H1 (cell line): Measurements from ENCODE around the gene GPC1. TPM values are rescaled to one million over a fixed set of nuclear protein-coding genes. Genes with fewer than 3 reads are reported as not detected.

Source experiments
- CTCF ChIA-PET: fragments of 300-600 bp; sonication (Branson Sonifier 250); formaldehyde crosslinking; loops from one replicate; lab custom pipeline; 2021; ENCODE audit not compliant: partially characterized antibody; lab: Charles Lee
- POLR2A ChIA-PET: fragments of 300-600 bp; sonication (Branson Sonifier 250); formaldehyde crosslinking; loops from one replicate; lab custom pipeline; 2021; ENCODE audit warnings: inconsistent platforms; ENCODE audit not compliant: partially characterized antibody; lab: Charles Lee
- DNase-seq, 2 experiments: peaks; one replicate each; pipeline versions ENCODE4 v3.0.0 to v3.0.0-alpha.2; 2010 to 2022; ENCODE audit warnings: low spot score in 2 of 2, low read depth in 1 of 2, mixed read lengths in 1 of 2
- FAIRE-seq: peaks from 2 replicates; lab custom pipeline; 2011; peaks lifted over from hg19 to GRCh38; lab: Jason Lieb, UNC
- H2AFZ ChIP-seq: 2 replicates; pipeline ENCODE4 v1.8.1; 2012; ENCODE audit warnings: low read length, inconsistent platforms
- H2AK5ac ChIP-seq: 2 replicates; pipeline ENCODE4 v1.6.1; 2013; ENCODE audit warnings: low read depth, low read length
- H2BK120ac ChIP-seq: replicated peaks from 2 replicates; pipeline ENCODE3; 2013; ENCODE audit warnings: low read depth, low read length, inconsistent platforms
- H2BK12ac ChIP-seq: 2 replicates; pipeline ENCODE4 v1.6.1; 2013; ENCODE audit warnings: low read depth, low read length
- H2BK15ac ChIP-seq: 2 replicates; pipeline ENCODE4 v1.6.1; 2013; ENCODE audit warnings: low read length
- H2BK20ac ChIP-seq: 2 replicates; pipeline ENCODE4 v1.6.1; 2013; ENCODE audit warnings: low read length
- H2BK5ac ChIP-seq: 2 replicates; pipeline ENCODE4 v1.6.1; 2013; ENCODE audit warnings: low read depth, low read length
- H3K14ac ChIP-seq: 2 replicates; pipeline ENCODE4 v1.6.1; 2013; ENCODE audit warnings: inconsistent platforms; ENCODE audit not compliant: insufficient read length
- H3K18ac ChIP-seq: 2 replicates; pipeline ENCODE4 v1.6.1; 2013; ENCODE audit warnings: low read length; ENCODE audit errors: extremely low read depth
- H3K23ac ChIP-seq: 2 replicates; pipeline ENCODE4 v1.6.1; 2013; ENCODE audit warnings: inconsistent platforms; ENCODE audit not compliant: insufficient read length
- H3K23me2 ChIP-seq: 2 replicates; pipeline ENCODE4 v1.6.1; 2013; ENCODE audit warnings: low read depth, low read length
- H3K27ac ChIP-seq: 2 replicates; pipeline ENCODE4 v1.6.1; 2011; ENCODE audit warnings: low read depth, low read length, inconsistent platforms
- H3K27me3 ChIP-seq, 4 experiments: replicated peaks in 1 of 4; 1 replicate in 1 of 4; 2 replicates in 3 of 4; pipeline versions ENCODE4 v1.6.1 to v1.8.1; 2011 to 2013; ENCODE audit warnings: low read length in 3 of 4, mild to moderate bottlenecking in 3 of 4, inconsistent platforms in 2 of 4, mixed read lengths in 2 of 4, moderate library complexity in 1 of 4; ENCODE audit not compliant: control insufficient read depth in 3 of 4, insufficient read depth in 3 of 4; ENCODE audit errors: extremely low read depth in 1 of 4
- H3K36me3 ChIP-seq, 4 experiments: 2 replicates each; pipeline versions ENCODE4 v1.6.1 to v1.8.1; 2011 to 2013; ENCODE audit warnings: mild to moderate bottlenecking in 4 of 4, low read length in 3 of 4, moderate library complexity in 2 of 4, control low read depth in 1 of 4, inconsistent platforms in 1 of 4; ENCODE audit not compliant: insufficient read depth in 4 of 4, control insufficient read depth in 2 of 4
- H3K4ac ChIP-seq: replicated peaks from 2 replicates; pipeline ENCODE3; 2013; ENCODE audit warnings: low read length, low read depth, mixed read lengths, inconsistent platforms; ENCODE audit not compliant: insufficient read length
- H3K4me1 ChIP-seq, 4 experiments: replicated peaks in 1 of 4; 1 replicate in 1 of 4; 2 replicates in 3 of 4; pipeline versions ENCODE4 v1.6.1 to v1.8.1; 2011 to 2013; ENCODE audit warnings: low read length in 3 of 4, inconsistent platforms in 2 of 4, mixed read lengths in 1 of 4; ENCODE audit not compliant: insufficient read depth in 4 of 4, control insufficient read depth in 3 of 4
- H3K4me2 ChIP-seq, 2 experiments: 2 replicates each; pipeline versions ENCODE4 v1.6.1 to v1.8.1; 2011 to 2013; ENCODE audit warnings: low read depth in 2 of 2, low read length in 2 of 2, control low read depth in 1 of 2, inconsistent platforms in 1 of 2, mild to moderate bottlenecking in 1 of 2; ENCODE audit not compliant: insufficient read depth in 1 of 2
- H3K4me3 ChIP-seq, 4 experiments: fragments of 200-600, 300-600 bp in 1 of 4; sonication (generic), shearing (Covaris generic), sonication (Bioruptor Twin) in 1 of 4; 2 replicates each; pipeline versions ENCODE4 v1.5.1 to v1.8.1; 2011 to 2016; ENCODE audit warnings: low read length in 4 of 4, low read depth in 3 of 4, control low read depth in 2 of 4, inconsistent platforms in 2 of 4, mild to moderate bottlenecking in 2 of 4, mixed read lengths in 1 of 4, moderate library complexity in 1 of 4; ENCODE audit not compliant: insufficient read depth in 2 of 4; ENCODE audit errors: extremely low read depth in 1 of 4
- H3K56ac ChIP-seq: replicated peaks from 2 replicates; pipeline ENCODE3; 2013; ENCODE audit warnings: low read depth, mild to moderate bottlenecking, mixed read lengths, low read length, inconsistent platforms; ENCODE audit not compliant: insufficient read length
- H3K79me1 ChIP-seq: 2 replicates; pipeline ENCODE4 v1.6.1; 2013; ENCODE audit warnings: low read depth, low read length, control low read depth
- H3K79me2 ChIP-seq, 2 experiments: 2 replicates each; pipeline versions ENCODE4 v1.6.1 to v1.8.1; 2012 to 2013; ENCODE audit warnings: low read length in 2 of 2, mild to moderate bottlenecking in 2 of 2, inconsistent platforms in 1 of 2; ENCODE audit not compliant: insufficient read depth in 2 of 2, control insufficient read depth in 1 of 2
- H3K9ac ChIP-seq, 4 experiments: replicated peaks in 1 of 4; 1 replicate in 1 of 4; 2 replicates in 3 of 4; pipeline versions ENCODE4 v1.6.1 to v1.8.1; 2011 to 2013; ENCODE audit warnings: low read depth in 3 of 4, low read length in 3 of 4, control low read depth in 2 of 4, mild to moderate bottlenecking in 2 of 4, moderate library complexity in 2 of 4, inconsistent platforms in 1 of 4; ENCODE audit errors: extremely low read depth in 1 of 4
- H3K9me3 ChIP-seq, 2 experiments: 2 replicates each; pipeline versions ENCODE4 v1.6.1 to v1.8.1; 2012 to 2013; ENCODE audit warnings: mild to moderate bottlenecking in 2 of 2, moderate library complexity in 2 of 2, control low read depth in 1 of 2, inconsistent platforms in 1 of 2, low read depth in 1 of 2, low read length in 1 of 2, mixed read lengths in 1 of 2; ENCODE audit not compliant: insufficient read depth in 2 of 2
- H4K20me1 ChIP-seq, 2 experiments: replicated peaks in 1 of 2; 2 replicates each; pipeline versions ENCODE3 to v1.8.1; 2011 to 2013; ENCODE audit warnings: inconsistent platforms in 2 of 2, low read length in 2 of 2, mild to moderate bottlenecking in 1 of 2; ENCODE audit not compliant: insufficient read depth in 2 of 2, control insufficient read depth in 1 of 2
- H4K5ac ChIP-seq: 2 replicates; pipeline ENCODE4 v1.6.1; 2013; ENCODE audit warnings: low read length, low read depth, mixed read lengths, inconsistent platforms; ENCODE audit not compliant: insufficient read length
- H4K8ac ChIP-seq: 2 replicates; pipeline ENCODE4 v1.8.0; 2013; ENCODE audit warnings: mild to moderate bottlenecking, moderate library complexity, low read length, inconsistent platforms; ENCODE audit not compliant: insufficient read depth; ENCODE audit errors: extremely low read depth
- H4K91ac ChIP-seq: replicated peaks from 2 replicates; pipeline ENCODE3; 2013; ENCODE audit warnings: low read length, mixed read lengths, inconsistent platforms; ENCODE audit not compliant: insufficient read length
- SIN3A ChIP-seq, 2 experiments: IDR thresholded peaks in 1 of 2; conservative IDR thresholded peaks in 1 of 2; 2 replicates each; pipeline ENCODE4 v1.6.1; 2011 to 2012; ENCODE audit warnings: low read length in 2 of 2, improper control_type of control experiment in 1 of 2, low read depth in 1 of 2, mild to moderate bottlenecking in 1 of 2
- SIRT6 ChIP-seq: IDR thresholded peaks from one replicate; pipeline ENCODE4 v1.7.1; 2012; ENCODE audit warnings: low read length, inconsistent platforms
- TEAD4 ChIP-seq: IDR thresholded peaks from 2 replicates; pipeline ENCODE4 v1.6.1; 2012; ENCODE audit warnings: low read depth, low read length, inconsistent platforms, mixed read lengths
- WGBS, 2 experiments: shearing (Covaris generic) in 1 of 2; methylation state at CpG; one replicate each; pipeline versions ENCODE4 v1.1.6 to v1.1.7; 2013 to 2015; ENCODE audit warnings: low lambda C conversion rate in 2 of 2, mixed read lengths in 2 of 2, inconsistent platforms in 1 of 2, low coverage in 1 of 2, missing lambda C conversion rate in 1 of 2; ENCODE audit not compliant: insufficient replicate concordance in 2 of 2, insufficient coverage in 1 of 2, insufficient read length in 1 of 2; ENCODE audit errors: extremely low coverage in 1 of 2, missing lambda C conversion rate in 1 of 2; 5-methylcytosine and 5-hydroxymethylcytosine counted together
- polyA plus RNA-seq, 7 experiments: library from polyadenylated mRNA; depleted of rRNA in 3 of 7; stranded (reverse) in 5 of 7; unstranded in 2 of 7; fragments of >200 nt in 5 of 7; fragments of 200-250 nt in 2 of 7; gene quantifications; 1 replicate in 5 of 7; 2 replicates in 1 of 7; 4 replicates in 1 of 7; pipeline versions ENCODE4 v1.2.1 to v1.2.3, GENCODE V29; 2011 to 2013; ENCODE audit warnings: missing spikeins in 2 of 7, mixed read lengths in 2 of 7
- total RNA-seq: library from RNA; stranded (reverse); fragmentation: NEBNext Ultra II Directional; extraction: Animal tissue kit (Norgen Biotek cat#: 25700); gene quantifications from 2 replicates; pipeline ENCODE4 v1.2.1, GENCODE V29; 2021

The GPC1 gene
- total and polyA plus RNA-seq, 2 of the 8 experiments (the other 6 are each of a cell fraction or from before 2014, with no cell fraction given): 21.9 to 28.3 TPM

- Histone ChIP-seq H4K5ac (no peak overlapping the region), H3K4me3 (0 out of 8 replicates have a peak overlapping the region, but pooled peaks of 1 of the 4 experiments have one; percentile 5), H3K23ac (no peak overlapping the region), H3K23me2 (peaks cover 4% of the 10 kb centered on the region; the same call in 1 of the 2 replicates), H2AK5ac (no peak overlapping the region), H2BK20ac (peak overlapping the region; percentile 21; the same call in 1 of the 2 replicates), H4K8ac (no peak overlapping the region), H3K9me3 (no peaks in the 10 kb centered on the region), H2BK5ac (peak overlapping the region; percentile 62; the same call in 1 of the 2 replicates), H2BK12ac (peak overlapping the region; percentile 75; the same call in 1 of the 2 replicates), H3K27me3 (peaks cover 15 to 30% (median 24%) of the 10 kb centered on the region in 4 experiments), H3K27ac (no peak overlapping the region), H3K4ac (no peak overlapping the region), H3K56ac (no peak overlapping the region), H4K20me1 (peaks cover 30 to 34% of the 10 kb centered on the region in 2 experiments), H3K36me3 (peaks cover 0 to 5% (median 0%) of the 10 kb centered on the region in 4 experiments; a peak in 2 of 8 replicates), H2BK15ac (no peak overlapping the region), H3K14ac (no peak overlapping the region), H3K4me1 (peaks cover 2 to 58% (median 37%) of the 10 kb centered on the region in 4 experiments), H3K79me1 (no peaks in the 10 kb centered on the region), H2AFZ (no peak overlapping the region), H2BK120ac (no peak overlapping the region), H3K9ac (no peak overlapping the region), H3K79me2 (no peaks in the 10 kb centered on the region), H3K18ac (peak overlapping the region; percentile 60; the same call in 1 of the 2 replicates), H3K4me2 (peak overlapping the region in 1 of 2 experiments; percentile 71; a peak in 3 of 4 replicates), H4K91ac (no peak overlapping the region)
- DNase-seq (peak in 1 of 2 experiments; percentile 69), FAIRE-seq (no peak)
- ChIA-PET POLR2A (interaction anchor here (1.4 kb wide), 1 partner anchor 11 kb away, joined by 6 read pairs; no protein-coding TSS in a partner anchor), CTCF (interaction anchor here (1.0 to 1.6 kb wide), 3 partner anchors 10 to 57 kb away, joined by 3 to 6 read pairs (median 5); no protein-coding TSS in a partner anchor)
- TF ChIP-seq SIN3A (conservative IDR thresholded peaks at IDR 0.05 in 1 of 2, IDR thresholded peaks at IDR 0.05 in 1 of 2; ENCODE audit: low read depth in 1 of 2, low read length in 2 of 2): peak in 1 of 2 experiments; percentile 24; a peak in 1 of 4 replicates
- no peak for TF ChIP-seq SIRT6
- TF ChIP-seq TEAD4: peak; percentile 96
- WGBS, 2 experiments: 57% methylated on average over 17 of the region's 22 CpGs; no CpG with 5 or more reads in 1 of the 2 experiments
Observed at GRCh38 chr2:240457223-240458043, 22.0 kb downstream of the GPC1 start.
